ENCODE results near the gene PNP.
"Not testable (repeated sequence)": the region's sequence is repeated elsewhere in the genome, so short reads cannot be mapped to it uniquely, and the experiment has no call there.

PNP gene

DNA sequence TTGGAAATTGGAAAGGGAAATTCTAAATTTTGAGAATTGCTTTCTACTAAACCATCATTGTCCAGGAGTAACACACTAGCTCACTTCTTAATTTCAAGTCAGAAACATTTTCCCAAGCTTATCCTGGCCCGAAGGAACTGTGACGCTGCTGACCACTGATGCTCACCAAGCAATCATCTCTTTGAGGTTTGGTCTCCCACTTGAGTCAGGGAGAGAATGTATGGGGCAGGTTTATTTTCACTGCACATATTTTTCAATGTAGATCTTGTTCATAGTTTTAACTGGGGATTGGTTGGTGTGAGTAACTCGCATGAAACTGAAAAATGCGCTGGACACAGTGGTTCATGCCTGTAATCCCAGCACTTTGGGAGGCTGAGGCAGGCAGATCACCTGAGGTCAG lies 23.3 kb downstream of the PNP start:
- no peak for DNase-seq (ENCODE audit: low read depth)

DNA sequence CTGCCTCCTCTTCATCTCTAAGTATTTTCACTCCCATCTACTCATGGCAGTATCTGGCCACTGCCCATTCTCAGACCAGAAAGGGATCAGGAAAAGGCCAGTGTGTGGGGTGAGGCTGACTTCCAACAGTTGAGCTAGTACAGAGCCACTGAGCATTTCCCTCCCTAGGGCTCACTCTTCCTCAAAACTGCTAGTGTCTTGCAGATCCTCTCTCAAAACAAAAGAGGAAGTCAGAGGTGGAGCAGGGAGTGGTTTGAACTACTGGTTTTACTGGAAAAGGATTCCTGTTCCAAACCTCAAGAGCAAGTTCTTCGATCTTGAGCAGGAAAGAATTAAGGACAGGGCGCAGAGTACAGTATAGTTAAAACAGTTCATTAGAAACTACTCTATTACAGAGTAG lies 24.4 kb downstream of the PNP start:
- DNase-seq (ENCODE audit: low read depth): no peak

DNA sequence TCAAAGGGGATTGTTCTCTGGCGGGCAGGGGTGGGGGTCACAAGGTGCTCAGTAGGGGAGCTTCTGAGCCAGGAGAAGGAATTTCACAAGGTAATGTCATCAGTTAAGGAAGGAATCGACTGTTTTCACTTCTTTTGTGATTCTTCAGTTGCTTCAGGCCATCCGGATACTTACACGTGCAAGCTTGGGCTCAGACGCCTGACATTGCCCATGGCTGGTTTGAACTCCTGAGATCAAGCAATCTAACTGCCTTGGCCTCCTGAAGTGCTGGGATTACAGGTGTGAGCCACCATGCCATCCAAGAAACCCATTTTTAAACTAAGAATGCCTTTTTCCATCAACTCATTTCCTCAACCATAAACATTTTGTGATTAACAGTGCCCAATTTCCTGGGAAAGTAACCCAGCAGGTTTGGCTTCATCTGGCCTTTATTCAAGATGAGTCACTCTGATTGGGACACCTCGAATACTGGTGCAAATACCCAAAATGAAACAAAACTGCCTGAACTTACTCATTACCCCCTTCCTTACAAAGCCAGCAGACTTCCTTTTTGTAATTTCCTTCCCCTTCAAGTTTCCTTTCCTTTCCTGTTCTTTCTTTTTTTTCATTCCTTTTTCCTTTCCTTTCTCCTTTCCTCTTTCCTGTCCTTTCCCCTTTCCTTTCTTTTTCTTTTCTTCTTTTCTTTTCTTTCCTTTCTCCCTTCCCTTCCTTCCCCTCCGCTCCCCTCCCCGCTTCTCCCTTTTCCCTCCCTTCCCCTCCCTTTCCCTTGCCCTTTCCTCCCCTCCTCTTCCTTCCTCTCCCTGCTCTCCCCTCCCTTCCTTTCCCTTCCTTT lies 25.9 kb downstream of the PNP start:
- DNase-seq (ENCODE audit: low read depth): no peak

DNA sequence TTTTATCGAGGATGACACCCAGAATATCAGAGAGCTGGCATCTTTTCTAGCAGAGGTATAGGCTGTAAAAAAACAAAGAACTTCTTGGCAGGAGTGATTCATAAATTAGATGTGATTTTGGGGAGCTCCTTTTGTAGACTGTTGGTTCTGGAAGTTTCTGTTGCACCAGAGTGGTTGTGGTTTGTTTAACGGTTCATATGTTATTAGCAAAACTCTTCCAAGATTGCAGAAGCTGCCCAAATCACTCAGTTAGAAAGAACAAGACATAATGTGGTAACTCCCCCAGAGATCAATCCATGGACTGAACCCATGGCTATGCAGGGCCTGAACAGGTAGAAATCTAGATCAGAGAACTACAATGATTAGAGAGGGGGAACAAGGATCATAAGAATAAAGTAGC lies 29.4 kb downstream of the PNP start:
- DNase-seq (ENCODE audit: low read depth): no peak

DNA sequence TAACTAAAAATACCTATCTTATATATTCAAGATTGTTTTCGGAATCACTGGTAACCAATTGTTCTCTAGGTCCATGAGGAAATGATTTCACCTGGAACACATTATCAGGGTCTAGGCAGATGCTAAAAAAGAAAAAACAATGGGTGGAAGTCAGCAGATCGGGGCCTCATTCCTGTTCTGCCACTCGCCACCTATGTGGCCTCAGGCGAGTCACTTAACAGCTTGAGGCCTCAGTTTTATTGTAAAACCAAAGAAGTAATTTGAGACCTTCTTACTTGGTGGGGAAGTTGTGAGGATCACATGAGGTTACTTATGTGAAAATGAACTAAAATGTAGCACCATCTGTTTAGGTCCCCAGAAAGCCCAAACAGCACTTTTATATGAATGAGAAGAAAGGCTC lies 29.9 kb downstream of the PNP start:
- DNase-seq (ENCODE audit: low read depth): no peak

DNA sequence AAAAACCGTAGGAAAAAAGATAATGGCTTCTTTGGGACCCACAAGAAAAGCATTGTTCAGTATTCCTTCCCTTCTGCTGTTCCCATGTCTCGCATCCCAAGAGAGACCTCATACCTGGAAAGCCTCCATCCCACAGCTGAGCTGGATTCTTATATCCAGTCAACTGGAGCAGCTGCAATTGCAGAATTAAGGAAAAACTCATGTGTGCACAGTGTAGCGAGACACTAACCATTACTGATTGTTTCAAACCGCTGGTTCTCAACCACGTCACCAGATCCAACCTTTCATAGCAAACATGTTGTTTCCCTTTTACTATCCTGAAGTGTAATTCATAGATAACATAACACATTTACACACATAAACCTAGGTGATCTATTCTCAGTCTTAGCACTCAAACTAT lies 30.7 kb downstream of the PNP start:
- no peak for DNase-seq (ENCODE audit: low read depth)

DNA sequence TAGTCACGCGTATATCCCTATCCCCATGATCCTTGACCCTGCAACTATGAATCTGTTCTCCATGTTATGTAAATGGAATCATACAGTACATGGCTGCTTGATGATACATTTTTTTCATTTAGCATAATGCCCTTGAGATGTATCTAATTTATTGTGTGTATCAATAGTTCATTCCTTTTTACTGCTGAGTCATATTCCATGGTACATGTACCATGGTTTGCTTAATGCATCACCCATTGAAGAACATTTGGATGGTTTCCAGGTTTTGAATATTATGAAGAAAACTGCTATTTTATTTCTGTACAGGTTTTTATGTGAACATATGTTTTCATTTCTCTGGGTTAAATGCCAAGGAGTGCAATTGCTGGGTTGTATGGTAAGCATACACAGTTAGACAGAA lies 32.1 kb downstream of the PNP start:
- peak; percentile 30 for DNase-seq (ENCODE audit: low read depth)

DNA sequence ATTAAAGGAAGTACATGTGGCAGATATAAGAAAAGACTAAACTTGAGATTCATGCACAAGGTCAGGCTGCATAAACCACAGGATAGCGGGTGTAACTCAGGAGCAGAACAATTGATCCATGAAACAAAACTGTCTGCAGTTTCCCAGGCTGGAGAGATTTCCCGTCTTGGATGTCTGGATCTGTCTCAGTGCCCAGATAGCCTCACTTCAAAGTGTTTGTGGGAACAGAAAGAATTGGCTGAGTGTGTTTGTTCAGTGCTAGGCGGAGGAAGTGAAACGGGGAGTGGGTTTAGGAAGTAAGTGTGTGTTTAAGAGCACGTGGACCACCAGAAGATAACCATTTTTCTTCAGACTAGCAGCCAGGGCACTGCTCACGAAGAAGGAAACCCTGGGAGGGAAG lies 34.7 kb downstream of the PNP start:
- DNase-seq (ENCODE audit: low read depth): no peak

DNA sequence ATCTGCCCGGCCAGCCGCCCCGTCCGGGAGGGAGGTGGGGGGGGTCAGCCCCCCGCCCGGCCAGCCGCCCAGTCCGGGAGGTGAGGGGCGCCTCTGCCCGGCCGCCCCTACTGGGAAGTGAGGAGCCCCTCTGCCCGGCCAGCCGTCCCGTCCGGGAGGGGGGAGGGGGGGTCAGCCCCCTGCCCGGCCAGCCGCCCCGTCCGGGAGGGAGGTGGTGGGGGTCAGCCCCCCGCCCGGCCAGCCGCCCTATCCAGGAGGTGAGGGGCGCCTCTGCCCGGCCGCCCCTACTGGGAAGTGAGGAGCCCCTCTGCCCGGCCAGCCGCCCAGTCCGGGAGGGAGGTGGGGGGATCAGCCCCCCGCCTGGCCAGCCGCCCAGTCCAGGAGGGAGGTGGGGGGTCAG lies 37.1 kb downstream of the PNP start:
- not testable (repeated sequence) for DNase-seq (ENCODE audit: low read depth)

DNA sequence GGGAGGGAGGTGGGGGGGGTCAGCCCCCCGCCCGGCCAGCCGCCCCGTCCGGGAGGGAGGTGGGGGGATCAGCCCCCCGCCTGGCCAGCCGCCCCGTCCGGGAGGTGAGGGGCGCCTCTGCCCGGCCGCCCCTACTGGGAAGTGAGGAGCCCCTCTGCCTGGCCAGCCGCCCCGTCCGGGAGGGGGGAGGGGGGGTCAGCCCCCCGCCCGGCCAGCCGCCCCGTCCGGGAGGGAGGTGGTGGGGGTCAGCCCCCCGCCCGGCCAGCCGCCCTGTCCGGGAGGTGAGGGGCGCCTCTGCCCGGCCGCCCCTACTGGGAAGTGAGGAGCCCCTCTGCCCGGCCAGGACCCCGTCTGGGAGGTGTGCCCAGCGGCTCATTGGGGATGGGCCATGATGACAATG lies 37.5 kb downstream of the PNP start:
- not testable (repeated sequence) for DNase-seq (ENCODE audit: low read depth)

DNA sequence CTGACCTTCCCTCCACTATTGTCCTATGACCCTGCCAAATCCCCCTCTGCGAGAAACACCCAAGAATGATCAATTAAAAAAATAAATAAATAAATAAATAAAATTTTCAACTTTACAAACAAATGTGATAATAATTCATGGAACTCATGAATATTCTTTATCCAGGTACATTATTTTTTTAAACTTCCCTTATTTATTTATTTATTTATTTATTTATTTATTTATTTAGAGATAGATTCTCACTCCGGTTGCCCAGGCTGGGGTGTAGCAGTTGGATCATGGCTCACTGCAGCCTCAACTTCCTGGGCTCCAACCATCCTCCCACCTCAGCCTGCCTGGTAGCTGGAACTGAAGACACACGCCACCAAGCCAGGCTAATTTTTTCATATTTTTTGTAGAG lies 38.3 kb downstream of the PNP start:
- not testable (repeated sequence) for DNase-seq (ENCODE audit: low read depth)

DNA sequence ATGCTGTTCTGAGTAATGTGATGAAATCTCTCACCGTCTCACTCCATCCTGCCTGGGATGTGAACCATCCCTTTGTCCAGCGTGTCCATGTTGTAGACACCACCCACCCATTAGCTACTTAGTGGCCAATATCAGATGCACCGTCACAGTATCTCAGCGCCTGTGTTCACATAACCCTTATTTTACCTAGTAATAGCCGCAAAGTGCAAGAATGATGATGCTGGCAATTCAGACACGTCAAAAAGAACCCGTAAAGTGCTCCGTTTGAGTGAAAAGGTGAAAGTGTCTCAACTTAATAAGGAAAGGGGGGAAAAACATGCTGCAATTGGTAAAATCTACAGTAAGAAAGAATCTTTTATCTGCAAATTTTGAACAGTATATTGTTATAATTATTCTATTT lies 39.2 kb downstream of the PNP start:
- DNase-seq (ENCODE audit: low read depth): no peak

DNA sequence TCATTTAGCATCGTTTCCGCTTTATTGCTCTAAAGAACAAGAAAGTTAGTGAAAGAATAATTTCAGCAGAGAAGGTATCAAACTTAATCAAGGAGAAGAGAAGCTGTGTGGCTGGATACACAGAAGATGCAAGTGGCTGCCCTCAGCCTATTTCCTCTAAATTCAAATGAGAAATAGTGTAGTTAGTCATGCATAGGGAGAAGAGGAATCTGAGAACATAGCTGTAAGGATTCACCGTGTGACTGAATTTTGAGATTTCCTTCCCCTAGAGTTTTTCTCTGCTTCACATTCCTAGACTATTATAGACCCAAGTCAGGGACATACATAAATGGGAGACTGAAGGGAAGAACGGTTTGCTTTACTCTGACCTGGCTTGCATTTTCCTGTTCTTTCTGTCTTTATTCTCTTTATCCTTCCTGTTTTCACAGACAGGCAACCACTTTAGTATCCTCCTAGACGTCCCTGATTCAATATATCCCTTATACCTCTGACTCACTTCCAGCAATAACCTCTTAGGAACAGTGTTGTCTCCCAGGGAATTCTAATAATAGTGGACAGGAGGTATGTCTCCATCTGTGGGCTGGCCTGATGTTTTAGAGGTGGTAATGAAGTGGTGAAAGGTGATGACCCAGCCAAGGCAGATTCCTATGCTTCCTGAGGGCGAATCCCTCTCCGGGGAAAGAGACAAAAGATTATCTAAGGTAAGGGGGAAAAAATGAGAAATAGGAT lies 43.1 kb downstream of the PNP start:
- no peak for DNase-seq (ENCODE audit: low read depth)

DNA sequence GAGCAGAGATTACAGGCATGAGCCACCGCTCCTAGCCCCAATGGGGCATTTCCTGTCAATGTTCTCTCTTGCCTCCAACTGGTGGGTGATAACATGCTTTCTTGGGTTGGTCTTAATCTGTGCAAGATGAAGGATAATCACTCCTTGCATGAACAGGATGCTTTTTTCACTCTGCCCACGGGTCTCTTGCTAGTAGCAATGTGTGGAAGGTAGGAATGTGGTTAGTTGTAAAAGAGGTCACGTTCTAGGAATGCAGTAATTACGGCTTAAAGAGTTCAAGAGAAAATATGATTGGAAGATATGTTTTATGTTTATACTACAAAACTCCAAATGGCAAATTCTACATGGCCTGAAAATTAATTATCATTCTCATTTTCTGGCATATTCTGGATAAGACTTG lies 46.6 kb downstream of the PNP start:
- no peak for DNase-seq (ENCODE audit: low read depth)

DNA sequence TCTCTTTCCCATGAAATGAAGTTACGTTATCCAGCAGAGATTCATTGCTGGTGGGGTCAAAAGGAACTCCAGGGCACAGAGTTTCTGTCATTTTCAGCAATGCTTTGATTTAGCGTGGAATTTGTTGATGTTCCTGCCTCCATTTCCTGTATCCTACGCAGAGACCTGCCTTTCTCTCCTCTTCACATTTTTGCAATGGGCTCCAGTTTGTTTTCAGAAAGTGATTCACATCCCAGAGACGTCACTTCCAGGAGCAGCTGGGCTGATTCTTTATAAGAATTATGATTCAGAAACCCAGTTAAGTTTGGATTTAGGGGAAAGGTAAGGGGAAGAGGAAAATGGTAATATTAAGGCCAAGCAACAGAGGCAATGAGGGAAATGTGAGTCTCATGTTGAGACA lies 47.7 kb downstream of the PNP start:
- no peak for DNase-seq (ENCODE audit: low read depth)

DNA sequence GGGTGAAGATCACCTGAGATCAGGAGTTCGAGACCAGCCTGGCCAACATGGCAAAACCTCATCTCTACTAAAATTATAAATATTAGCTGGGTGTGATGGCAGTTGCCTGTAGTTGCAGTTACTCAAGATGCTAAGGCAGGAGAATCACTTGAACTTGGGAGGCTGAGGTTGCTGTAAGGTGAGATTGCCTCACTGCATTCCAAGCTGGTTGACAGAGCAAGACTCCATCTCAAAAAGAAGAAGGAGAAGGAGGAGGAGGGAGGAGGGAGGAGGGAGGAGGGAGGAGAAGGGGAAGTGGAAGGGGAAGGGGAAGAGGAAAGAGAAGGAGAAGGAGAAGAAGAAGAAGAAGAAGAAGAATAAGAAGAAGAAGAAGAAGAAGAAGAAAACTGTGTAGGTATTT lies 53.1 kb downstream of the PNP start:
- DNase-seq (ENCODE audit: low read depth): no peak

DNA sequence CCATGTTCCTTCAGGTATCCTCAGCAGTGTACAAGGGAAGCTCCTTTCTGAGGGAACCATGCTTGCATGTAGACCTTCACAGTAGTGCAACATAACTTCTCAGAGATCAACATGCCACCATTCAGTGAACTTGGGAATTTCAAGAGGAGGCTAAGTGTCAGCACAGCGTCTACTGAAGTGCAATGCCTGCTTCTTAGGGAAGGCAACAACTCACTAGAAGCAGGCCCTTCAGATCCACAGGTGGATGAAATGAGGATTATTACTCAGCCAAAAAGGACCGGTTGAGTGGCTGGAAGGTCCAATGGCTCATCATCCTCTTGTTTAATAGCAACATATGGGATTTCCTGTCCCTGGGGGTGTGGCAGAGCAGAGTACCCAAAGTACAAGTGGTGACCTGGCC lies 54.8 kb downstream of the PNP start:
- DNase-seq (ENCODE audit: low read depth): no peak

Measured in fibroblast of the conjunctiva (primary cell).